ENCODE results near the gene IRF5. TPM values are rescaled to one million over a fixed set of nuclear protein-coding genes. Genes with fewer than 3 reads are reported as not detected.
A peak's percentile ranks its signal among the peaks of the same experiment; 100 is the strongest.
"Not testable (repeated sequence)": the region's sequence is repeated elsewhere in the genome, so short reads cannot be mapped to it uniquely, and the experiment has no call there.

Gene IRF5
- total RNA-seq, 1 experiment from 2014 or later = 0.16 TPM

- no peaks in the 10 kb centered on the region for H3K4me1 ChIP-seq
- DNase-seq = no peak
- no peak overlapping the region for H3K4me3 ChIP-seq
- H3K27ac ChIP-seq = no peak overlapping the region
- peaks cover 35% of the 10 kb centered on the region; the same call in 1 of the 2 replicates for H3K27me3 ChIP-seq
- no peaks in the 10 kb centered on the region for H3K36me3 ChIP-seq
- H3K9me3 ChIP-seq (replicated peaks) = no peaks in the 10 kb centered on the region
Measured at GRCh38 chr7:128936798-128937197, 929 bp upstream of the IRF5 start.

GRCh38 chr7:128937271-128937646 is 468 bp upstream of the IRF5 start:
- Histone ChIP-seq H3K36me3 (no peaks in the 10 kb centered on the region), H3K4me1 (no peaks in the 10 kb centered on the region), H3K9me3 (replicated peaks) (no peaks in the 10 kb centered on the region), H3K27me3 (peaks cover 35% of the 10 kb centered on the region; the same call in 1 of the 2 replicates), H3K27ac (no peak overlapping the region), H3K4me3 (peak overlapping the region; percentile 51; the same call in 1 of the 2 replicates)
- no peak for DNase-seq

GRCh38 chr7:128938544-128939074 is 882 bp downstream of the IRF5 start:
- Histone ChIP-seq H3K27ac (no peak overlapping the region), H3K27me3 (peaks cover 35% of the 10 kb centered on the region; the same call in 1 of the 2 replicates), H3K36me3 (no peaks in the 10 kb centered on the region), H3K9me3 (replicated peaks) (no peaks in the 10 kb centered on the region), H3K4me1 (no peaks in the 10 kb centered on the region), H3K4me3 (peak overlapping the region; percentile 51)
- no peak for DNase-seq

GRCh38 chr7:128939075-128939860 is 1.5 kb downstream of the IRF5 start:
- H3K27me3 ChIP-seq = peaks cover 35% of the 10 kb centered on the region; the same call in 1 of the 2 replicates
- H3K27ac ChIP-seq = no peak overlapping the region
- no peaks in the 10 kb centered on the region for H3K4me1 ChIP-seq
- no peak overlapping the region for H3K4me3 ChIP-seq
- no peaks in the 10 kb centered on the region for H3K9me3 ChIP-seq (replicated peaks)
- DNase-seq = no peak
- no peaks in the 10 kb centered on the region for H3K36me3 ChIP-seq

GRCh38 chr7:128939861-128940410 is 2.2 kb downstream of the IRF5 start:
- no peak for DNase-seq
- Histone ChIP-seq H3K4me1 (no peaks in the 10 kb centered on the region), H3K27ac (no peak overlapping the region), H3K9me3 (replicated peaks) (no peaks in the 10 kb centered on the region), H3K4me3 (no peak overlapping the region), H3K36me3 (no peaks in the 10 kb centered on the region), H3K27me3 (peaks cover 35% of the 10 kb centered on the region; the same call in 1 of the 2 replicates)

- no peaks in the 10 kb centered on the region for H3K36me3 ChIP-seq
- no peaks in the 10 kb centered on the region for H3K9me3 ChIP-seq (replicated peaks)
- no peaks in the 10 kb centered on the region for H3K4me1 ChIP-seq
- H3K27me3 ChIP-seq = peaks cover 28% of the 10 kb centered on the region; the same call in 1 of the 2 replicates
- H3K27ac ChIP-seq = no peak overlapping the region
- no peak overlapping the region for H3K4me3 ChIP-seq
- DNase-seq = no peak
Measured at GRCh38 chr7:128940494-128941322, 3.0 kb downstream of the IRF5 start.

- Histone ChIP-seq H3K27me3 (peaks cover 27% of the 10 kb centered on the region; the same call in 1 of the 2 replicates), H3K4me1 (no peaks in the 10 kb centered on the region), H3K27ac (no peak overlapping the region), H3K36me3 (no peaks in the 10 kb centered on the region), H3K4me3 (no peak overlapping the region), H3K9me3 (replicated peaks) (no peaks in the 10 kb centered on the region)
- no peak for DNase-seq
Measured at GRCh38 chr7:128941323-128941890, 3.7 kb downstream of the IRF5 start.

GRCh38 chr7:128941946-128942526 is 4.3 kb downstream of the IRF5 start:
- Histone ChIP-seq H3K4me3 (no peak overlapping the region), H3K36me3 (no peaks in the 10 kb centered on the region), H3K27me3 (peaks cover 23% of the 10 kb centered on the region; the same call in 1 of the 2 replicates), H3K4me1 (no peaks in the 10 kb centered on the region), H3K27ac (no peak overlapping the region), H3K9me3 (replicated peaks) (no peaks in the 10 kb centered on the region)
- no peak for DNase-seq

- DNase-seq; H3K9me3 ChIP-seq (replicated peaks); H3K4me3 ChIP-seq; H3K4me1 ChIP-seq; H3K36me3 ChIP-seq; H3K27ac ChIP-seq: not testable (repeated sequence)
- peaks cover 16% of the 10 kb centered on the region; the same call in 1 of the 2 replicates for H3K27me3 ChIP-seq
Measured at GRCh38 chr7:128943251-128943650, 5.5 kb downstream of the IRF5 start.

GRCh38 chr7:128944487-128945236 is 6.9 kb downstream of the IRF5 start:
- no peaks in the 10 kb centered on the region for H3K36me3 ChIP-seq
- H3K4me3 ChIP-seq = no peak overlapping the region
- no peaks in the 10 kb centered on the region for H3K9me3 ChIP-seq (replicated peaks)

GRCh38 chr7:128945668-128946366 is 8.1 kb downstream of the IRF5 start:
- no peak overlapping the region for H3K4me3 ChIP-seq
- no peaks in the 10 kb centered on the region for H3K4me1 ChIP-seq
- no peaks in the 10 kb centered on the region for H3K36me3 ChIP-seq
- DNase-seq = peak in 1 of 2 experiments; percentile 2
- no peaks in the 10 kb centered on the region for H3K27me3 ChIP-seq
- no peaks in the 10 kb centered on the region for H3K9me3 ChIP-seq (replicated peaks)
- H3K27ac ChIP-seq = no peak overlapping the region

More at GRCh38 chr7:128944487-128945236, 6.9 kb downstream of the IRF5 start:
- Histone ChIP-seq H3K4me1 (no peaks in the 10 kb centered on the region), H3K27me3 (peaks cover 7% of the 10 kb centered on the region; the same call in 1 of the 2 replicates), H3K27ac (no peak overlapping the region)
- DNase-seq = no peak

GRCh38 chr7:128946936-128947830 is 9.5 kb downstream of the IRF5 start:
- 0 out of 2 replicates have a peak, but pooled peaks cover under 1% of the 10 kb centered on the region for H3K36me3 ChIP-seq
- H3K9me3 ChIP-seq (replicated peaks) = no peaks in the 10 kb centered on the region
- no peaks in the 10 kb centered on the region for H3K4me1 ChIP-seq
- no peaks in the 10 kb centered on the region for H3K27me3 ChIP-seq
- no peak for DNase-seq
- no peak overlapping the region for H3K4me3 ChIP-seq
- no peak overlapping the region for H3K27ac ChIP-seq
